BE2C (cell line): ENCODE measurements around the gene TRPT1.

Experiments
- DNase-seq: peaks from one replicate; pipeline ENCODE4 v3.0.0-alpha.2; 2020
- H3K27me3 ChIP-seq: fragments of 250-450 bp; sonication (Bioruptor Pico); 2 replicates; pipeline ENCODE4 v1.5.1; 2020; ENCODE audit warnings: mild to moderate bottlenecking
- H3K36me3 ChIP-seq: fragments of 250-450 bp; sonication (Bioruptor Pico); 2 replicates; pipeline ENCODE4 v1.5.1; 2020; ENCODE audit warnings: mild to moderate bottlenecking
- H3K4me1 ChIP-seq: fragments of 250-450 bp; sonication (Bioruptor Pico); 2 replicates; pipeline ENCODE4 v1.5.1; 2020
- H3K4me3 ChIP-seq: 2 replicates; pipeline ENCODE4 v1.5.1; 2011; ENCODE audit warnings: low read depth, low read length
- H3K9me3 ChIP-seq: fragments of 250-450 bp; sonication (Bioruptor Pico); 2 replicates; pipeline ENCODE4 v1.5.1; 2020
- CTCF ChIP-seq: IDR thresholded peaks from 2 replicates; pipeline ENCODE4 v1.5.1; 2012; ENCODE audit warnings: mild to moderate bottlenecking, low read depth, low read length

Gene TRPT1

GRCh38 chr11:64258946-64259532 lies 33.1 kb upstream of the TRPT1 start:
- Histone ChIP-seq H3K9me3 (no peaks in the 10 kb centered on the region), H3K4me1 (peaks cover 14% of the 10 kb centered on the region), H3K36me3 (peaks cover 3% of the 10 kb centered on the region), H3K27me3 (no peaks in the 10 kb centered on the region), H3K4me3 (no peak overlapping the region)
- TF ChIP-seq CTCF = no peak
- no peak for DNase-seq

- Histone ChIP-seq H3K9me3 (no peaks in the 10 kb centered on the region), H3K4me1 (peaks cover 7% of the 10 kb centered on the region), H3K4me3 (no peak overlapping the region), H3K36me3 (peaks cover 3% of the 10 kb centered on the region), H3K27me3 (no peaks in the 10 kb centered on the region)
- no peak for DNase-seq
- TF ChIP-seq CTCF = no peak
Measured at GRCh38 chr11:64258356-64258755, 32.4 kb upstream of the TRPT1 start.

- H3K27me3 ChIP-seq = no peaks in the 10 kb centered on the region
- H3K36me3 ChIP-seq = peaks cover 3% of the 10 kb centered on the region; the same call in 1 of the 2 replicates
- H3K4me1 ChIP-seq = no peaks in the 10 kb centered on the region
- H3K9me3 ChIP-seq = no peaks in the 10 kb centered on the region
- DNase-seq = no peak
- H3K4me3 ChIP-seq = no peak overlapping the region
- TF ChIP-seq CTCF = no peak
Measured at GRCh38 chr11:64256300-64256699, 30.3 kb upstream of the TRPT1 start.

GRCh38 chr11:64255135-64256128 lies 29.4 kb upstream of the TRPT1 start:
- Histone ChIP-seq H3K27me3 (no peaks in the 10 kb centered on the region), H3K4me1 (no peaks in the 10 kb centered on the region), H3K9me3 (no peaks in the 10 kb centered on the region), H3K4me3 (no peak overlapping the region), H3K36me3 (peaks cover 3% of the 10 kb centered on the region; the same call in 1 of the 2 replicates)
- no peak for TF ChIP-seq CTCF
- DNase-seq = no peak

GRCh38 chr11:64254326-64254725 lies 28.3 kb upstream of the TRPT1 start:
- Histone ChIP-seq H3K27me3 (no peaks in the 10 kb centered on the region), H3K4me1 (no peaks in the 10 kb centered on the region), H3K36me3 (peaks cover 3% of the 10 kb centered on the region; the same call in 1 of the 2 replicates), H3K9me3 (no peaks in the 10 kb centered on the region), H3K4me3 (no peak overlapping the region)
- DNase-seq = no peak
- no peak for TF ChIP-seq CTCF

- Histone ChIP-seq H3K27me3 (no peaks in the 10 kb centered on the region), H3K4me3 (no peak overlapping the region), H3K36me3 (peaks cover 2% of the 10 kb centered on the region; the same call in 1 of the 2 replicates), H3K4me1 (no peaks in the 10 kb centered on the region), H3K9me3 (no peaks in the 10 kb centered on the region)
- no peak for DNase-seq
- TF ChIP-seq CTCF = no peak
Measured at GRCh38 chr11:64253481-64253880, 27.5 kb upstream of the TRPT1 start.
